B cell (primary cell): ENCODE measurements around the gene FFAR3. TPM values are rescaled to one million over a fixed set of nuclear protein-coding genes. Genes with fewer than 3 reads are reported as not detected.

ENCODE experiments used
- ATAC-seq: fragments of 200-7000 bp; cut with Tn5 transposase; one replicate; pipeline ENCODE4 v1.10.0; 2021; ENCODE audit warnings: low read depth, mild to moderate bottlenecking, moderate number of reproducible peaks, moderate library complexity
- CTCF ChIA-PET: fragments of 350-600 bp; sonication (Branson Sonifier 250); formaldehyde crosslinking; loops from one replicate; lab custom pipeline; 2021; ENCODE audit warnings: antibody characterized with exemption, inconsistent platforms; lab: Charles Lee
- POLR2A ChIA-PET: fragments of 350-600 bp; sonication (Branson Sonifier 250); formaldehyde crosslinking; loops from one replicate; lab custom pipeline; 2021; ENCODE audit warnings: antibody characterized with exemption; lab: Charles Lee
- DNase-seq: peaks from one replicate; pipeline ENCODE4 v3.0.0; 2013
- H2AFZ ChIP-seq: 2 replicates; pipeline ENCODE4 v1.6.1; 2012; ENCODE audit warnings: mild to moderate bottlenecking, low read depth, low read length; ENCODE audit not compliant: insufficient read depth, poor library complexity, severe bottlenecking
- H3K27ac ChIP-seq, 2 donors: 1 replicate in 1 of 2; 2 replicates in 1 of 2; pipeline ENCODE4 v1.5.1; 2012 to 2013; ENCODE audit warnings: low read length in 2 of 2, mild to moderate bottlenecking in 2 of 2, moderate library complexity in 1 of 2
- H3K27me3 ChIP-seq, 4 experiments: fragments of 200-600 bp in 1 of 4; sonication (generic) in 1 of 4; replicated peaks in 1 of 4; 1 replicate in 2 of 4; 2 replicates in 2 of 4; pipeline versions ENCODE4 v1.6.1 to v1.7.0; 2013 to 2016; ENCODE audit warnings: low read length in 3 of 4, mild to moderate bottlenecking in 2 of 4, mixed read lengths in 1 of 4, moderate library complexity in 1 of 4; ENCODE audit not compliant: insufficient read depth in 4 of 4, control insufficient read depth in 3 of 4; ENCODE audit errors: control extremely low read depth in 1 of 4
- H3K36me3 ChIP-seq, 2 experiments: replicated peaks in 1 of 2; 1 replicate in 1 of 2; 2 replicates in 1 of 2; pipeline versions ENCODE4 v1.6.1 to v1.7.1; 2013; ENCODE audit warnings: low read length in 1 of 2; ENCODE audit not compliant: insufficient read depth in 2 of 2, control insufficient read depth in 1 of 2; ENCODE audit errors: control extremely low read depth in 1 of 2, extremely low read depth in 1 of 2
- H3K4me1 ChIP-seq, 2 donors: fragments of 200-600 bp in 1 of 2; sonication (generic) in 1 of 2; 1 replicate in 1 of 2; 2 replicates in 1 of 2; pipeline versions ENCODE4 v1.5.1 to v1.6.1; 2013 to 2017; ENCODE audit warnings: low read length in 2 of 2; ENCODE audit not compliant: control insufficient read depth in 2 of 2, insufficient read depth in 2 of 2
- H3K4me2 ChIP-seq: replicated peaks from 2 replicates; pipeline ENCODE3; 2012; ENCODE audit warnings: mild to moderate bottlenecking, low read depth, low read length; ENCODE audit not compliant: poor library complexity, severe bottlenecking
- H3K4me3 ChIP-seq, 5 experiments: fragments of 200-600 bp in 1 of 5; sonication (generic) in 1 of 5; 1 replicate in 3 of 5; 2 replicates in 2 of 5; pipeline versions ENCODE4 v1.5.1 to v1.7.0; 2011 to 2016; ENCODE audit warnings: low read length in 4 of 5, mild to moderate bottlenecking in 4 of 5, low read depth in 2 of 5, control low read depth in 1 of 5, moderate library complexity in 1 of 5; ENCODE audit not compliant: insufficient read depth in 1 of 5; ENCODE audit errors: control extremely low read depth in 1 of 5, extremely low read depth in 1 of 5
- H3K79me2 ChIP-seq: fragments of 200-600 bp; sonication (generic); one replicate; pipeline ENCODE4 v1.6.0; 2016; ENCODE audit warnings: low read length; ENCODE audit not compliant: control insufficient read depth, insufficient read depth
- H3K9ac ChIP-seq: fragments of 200-600 bp; sonication (generic); 2 replicates; pipeline ENCODE4 v1.6.1; 2017; ENCODE audit warnings: mild to moderate bottlenecking, low read length, moderate library complexity
- H3K9me3 ChIP-seq, 3 donors: one replicate each; pipeline versions ENCODE4 v1.6.1 to v1.7.1; 2013; ENCODE audit warnings: low read length in 2 of 3; ENCODE audit not compliant: control insufficient read depth in 2 of 3, insufficient read depth in 1 of 3; ENCODE audit errors: control extremely low read depth in 1 of 3
- H4K20me1 ChIP-seq: 2 replicates; pipeline ENCODE4 v1.6.0; 2012; ENCODE audit warnings: mild to moderate bottlenecking, low read length; ENCODE audit not compliant: insufficient read depth, control insufficient read depth, poor library complexity, severe bottlenecking
- H3K27ac Mint-ChIP-seq: one replicate; pipeline ENCODE4 v1.8.0; 2021; ENCODE audit warnings: mixed read lengths
- H3K27me3 Mint-ChIP-seq: one replicate; pipeline ENCODE4 v1.8.0; 2021; ENCODE audit warnings: mixed read lengths
- H3K4me1 Mint-ChIP-seq: one replicate; pipeline ENCODE4 v1.8.0; 2021; ENCODE audit warnings: mixed read lengths
- H3K4me3 Mint-ChIP-seq: one replicate; pipeline ENCODE4 v1.8.0; 2021; ENCODE audit warnings: mixed read lengths
- H3K9me3 Mint-ChIP-seq: one replicate; pipeline ENCODE4 v1.8.0; 2022; ENCODE audit warnings: mixed read lengths; ENCODE audit not compliant: insufficient read depth
- EZH2 ChIP-seq: IDR thresholded peaks from 2 replicates; pipeline ENCODE4 v1.6.1; 2012; ENCODE audit warnings: borderline replicate concordance, low read depth, mild to moderate bottlenecking, moderate library complexity, low read length; ENCODE audit not compliant: insufficient read depth, poor library complexity, severe bottlenecking
- WGBS: methylation state at CpG from one replicate; pipeline ENCODE4 v1.1.5; 2013; ENCODE audit warnings: missing lambda C conversion rate; ENCODE audit not compliant: insufficient coverage; 5-methylcytosine and 5-hydroxymethylcytosine counted together
- intact Hi-C: fragments of 100-400 bp; cut with micrococcal nuclease; formaldehyde crosslinking; loops from one replicate; pipeline ENCODE4 v1.10.0; 2022
- polyA plus RNA-seq: library from polyadenylated mRNA; depleted of rRNA; stranded (reverse); fragments of >200 nt; gene quantifications from 2 replicates; pipeline ENCODE4 v1.2.3, GENCODE V29; 2012
- total RNA-seq, 2 donors: library from RNA; stranded (reverse); fragments of 120-200 nt in 1 of 2; gene quantifications; 1 replicate in 1 of 2; 2 replicates in 1 of 2; pipeline versions ENCODE4 v1.2.3 to v1.2.4, GENCODE V29; 2013 to 2022
- TF ChIP-seq, protein P1 (sequence below): fragments of 200-600 bp; IDR thresholded peaks from one replicate; pipeline ENCODE4 v1.8.0; 2022; ENCODE audit warnings: antibody characterized with exemption, mild to moderate bottlenecking

The FFAR3 gene
- total and polyA plus RNA-seq, 2 donors (not counting 1 experiment from before 2014, with no cell fraction given) = 0.63 TPM; not detected in 1

DNA sequence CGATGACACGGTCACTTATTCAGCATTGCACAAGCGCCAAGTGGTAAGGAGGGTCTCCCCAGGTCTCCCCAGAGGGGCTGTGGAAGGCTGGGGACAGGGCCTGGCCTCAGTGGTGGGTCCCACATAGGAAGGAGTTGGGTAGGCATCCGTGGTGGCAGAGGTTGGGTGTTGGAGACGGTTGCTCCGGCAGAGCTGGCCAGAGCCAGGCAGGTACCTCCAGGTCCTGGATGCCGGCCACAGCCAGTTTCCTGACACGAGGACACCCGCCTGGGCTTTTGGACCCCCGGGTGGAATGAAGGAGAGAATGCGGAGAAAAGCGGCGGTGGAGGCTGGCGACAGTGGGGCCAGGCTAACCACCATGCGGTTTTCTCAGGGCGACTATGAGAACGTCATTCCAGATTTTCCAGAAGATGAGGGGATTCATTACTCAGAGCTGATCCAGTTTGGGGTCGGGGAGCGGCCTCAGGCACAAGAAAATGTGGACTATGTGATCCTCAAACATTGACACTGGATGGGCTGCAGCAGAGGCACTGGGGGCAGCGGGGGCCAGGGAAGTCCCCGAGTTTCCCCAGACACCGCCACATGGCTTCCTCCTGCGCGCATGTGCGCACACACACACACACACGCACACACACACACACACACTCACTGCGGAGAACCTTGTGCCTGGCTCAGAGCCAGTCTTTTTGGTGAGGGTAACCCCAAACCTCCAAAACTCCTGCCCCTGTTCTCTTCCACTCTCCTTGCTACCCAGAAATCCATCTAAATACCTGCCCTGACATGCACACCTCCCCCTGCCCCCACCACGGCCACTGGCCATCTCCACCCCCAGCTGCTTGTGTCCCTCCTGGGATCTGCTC, 11.8 kb upstream of the FFAR3 start:
- Histone ChIP-seq H3K9ac (peak overlapping the region; percentile 6), H3K4me1 (peaks cover 79 to 94% of the 10 kb centered on the region in 2 donors), H4K20me1 (peaks cover 49% of the 10 kb centered on the region), H3K36me3 (peaks cover 2 to 54% of the 10 kb centered on the region in 2 experiments), H3K27ac (peak overlapping the region; percentile 91 to 92), H2AFZ (no peak overlapping the region), H3K9me3 (peaks cover 0 to 10% (median 0%) of the 10 kb centered on the region in 3 donors), H3K4me3 (peak overlapping the region in 1 of 5 experiments; percentile 12), H3K27me3 (no peaks in the 10 kb centered on the region), H3K79me2 (no peaks in the 10 kb centered on the region), H3K4me2 (peak overlapping the region; percentile 65)
- no peak for TF ChIP-seq EZH2
- DNase-seq (peak; percentile 91), ATAC-seq (peak; percentile 65)
- peaks cover 83% of the 10 kb centered on the region for H3K4me1 Mint-ChIP-seq
- peak overlapping the region; percentile 96 for H3K27ac Mint-ChIP-seq
- ChIA-PET POLR2A (interaction anchor here (0.7 to 3.2 kb wide), 12 partner anchors 9 to 149 kb away, joined by 3 to 12 read pairs (median 4); partner anchors contain the start of gene CD22), CTCF (interaction anchor here (1.0 to 13.5 kb wide), 13 partner anchors 10 to 149 kb away, joined by 3 to 234 read pairs (median 6); partner anchors contain the start of gene USF2)
- 46% methylated on average over 26 of the region's 28 CpGs for WGBS
- intact Hi-C loops = loop anchor here (1.0 to 10.0 kb wide), 7 partner anchors 16 to 368 kb away; partner anchors contain the start of genes HAMP and KMT2B
- no peaks in the 10 kb centered on the region for H3K27me3 Mint-ChIP-seq
- no peaks in the 10 kb centered on the region for H3K9me3 Mint-ChIP-seq
- H3K4me3 Mint-ChIP-seq = peak overlapping the region; percentile 82

DNA sequence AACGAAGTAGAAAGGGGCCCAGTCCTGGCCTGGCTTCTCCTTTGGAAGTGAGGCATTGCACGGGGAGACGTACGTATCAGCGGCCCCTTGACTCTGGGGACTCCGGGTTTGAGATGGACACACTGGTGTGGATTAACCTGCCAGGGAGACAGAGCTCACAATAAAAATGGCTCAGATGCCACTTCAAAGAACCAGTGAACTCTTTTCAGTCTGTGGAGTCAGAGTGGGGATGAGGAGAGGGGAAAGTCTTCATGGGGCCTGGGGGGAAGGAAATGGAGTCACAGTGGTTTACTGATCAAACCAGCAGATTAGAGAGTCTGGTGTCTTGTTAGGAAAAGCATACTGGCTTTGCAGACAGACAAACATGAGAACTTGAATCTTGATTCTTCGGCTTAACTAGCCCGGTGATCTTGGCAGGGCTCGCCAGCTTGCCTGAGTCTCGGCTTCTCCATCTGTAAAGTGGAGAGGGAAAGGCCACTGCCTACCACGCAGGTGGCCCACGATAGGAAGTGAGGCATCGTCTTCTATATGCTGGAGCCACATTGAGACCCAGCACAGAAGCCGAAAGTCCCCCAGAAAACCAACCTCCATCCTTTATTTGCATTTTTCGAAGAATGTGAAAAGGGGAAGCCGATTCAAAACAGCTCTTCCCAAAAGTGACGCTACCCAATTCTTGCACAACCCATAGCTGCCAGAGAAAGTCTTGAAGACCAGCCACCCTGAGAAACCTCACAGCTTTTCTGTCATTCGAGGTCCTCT, 10.9 kb upstream of the FFAR3 start, which contains the start of gene FFAR1:
FFAR1 (plus strand) TSS at position 732 of the 759 bp plus-strand sequence. CDS start 3,650 bp downstream, outside the sequence.
- peaks cover 40% of the 10 kb centered on the region for H4K20me1 ChIP-seq
- POLR2A ChIA-PET = interaction anchor here (0.5 to 3.1 kb wide), 17 partner anchors 10 to 206 kb away, joined by 3 to 12 read pairs (median 4); partner anchors contain the start of gene CD22
- Mint-ChIP-seq H3K27ac (peak within 1 kb of the TSS; percentile 96), H3K9me3 (no peaks in the 10 kb centered on the region), H3K4me3 (peak within 1 kb of the TSS; percentile 82), H3K4me1 (peaks cover 75% of the 10 kb centered on the region), H3K27me3 (no peaks in the 10 kb centered on the region)
- H2AFZ ChIP-seq = no peak within 1 kb of the TSS
- intact Hi-C loops = loop anchor here (1.0 to 10.0 kb wide), 7 partner anchors 17 to 367 kb away; partner anchors contain the start of genes HAMP and KMT2B
- CTCF ChIA-PET = interaction anchor here (0.7 to 13.5 kb wide), 18 partner anchors 9 to 201 kb away, joined by 3 to 234 read pairs (median 6); partner anchors contain the start of gene USF2
- H3K9me3 ChIP-seq = peaks cover 0 to 10% (median 0%) of the 10 kb centered on the region in 3 donors
- H3K27me3 ChIP-seq = no peaks in the 10 kb centered on the region
- whole genome bisulfite sequencing = 15% methylated on average over 17 of the region's 18 CpGs
- H3K36me3 ChIP-seq = peaks cover 0 to 44% of the 10 kb centered on the region in 2 experiments
- no peaks in the 10 kb centered on the region for H3K79me2 ChIP-seq
- DNase-seq (peak; percentile 93), ATAC-seq (peak; percentile 62)
- peak within 1 kb of the TSS; percentile 6 for H3K9ac ChIP-seq
- peak within 1 kb of the TSS; percentile 91 to 92 for H3K27ac ChIP-seq
- H3K4me2 ChIP-seq = peak within 1 kb of the TSS; percentile 65
- peak within 1 kb of the TSS in 3 of 5 experiments; percentile 12 to 18 (median 17) for H3K4me3 ChIP-seq
- H3K4me1 ChIP-seq = peaks cover 72 to 87% of the 10 kb centered on the region in 2 donors
- TF ChIP-seq, protein P1, sequence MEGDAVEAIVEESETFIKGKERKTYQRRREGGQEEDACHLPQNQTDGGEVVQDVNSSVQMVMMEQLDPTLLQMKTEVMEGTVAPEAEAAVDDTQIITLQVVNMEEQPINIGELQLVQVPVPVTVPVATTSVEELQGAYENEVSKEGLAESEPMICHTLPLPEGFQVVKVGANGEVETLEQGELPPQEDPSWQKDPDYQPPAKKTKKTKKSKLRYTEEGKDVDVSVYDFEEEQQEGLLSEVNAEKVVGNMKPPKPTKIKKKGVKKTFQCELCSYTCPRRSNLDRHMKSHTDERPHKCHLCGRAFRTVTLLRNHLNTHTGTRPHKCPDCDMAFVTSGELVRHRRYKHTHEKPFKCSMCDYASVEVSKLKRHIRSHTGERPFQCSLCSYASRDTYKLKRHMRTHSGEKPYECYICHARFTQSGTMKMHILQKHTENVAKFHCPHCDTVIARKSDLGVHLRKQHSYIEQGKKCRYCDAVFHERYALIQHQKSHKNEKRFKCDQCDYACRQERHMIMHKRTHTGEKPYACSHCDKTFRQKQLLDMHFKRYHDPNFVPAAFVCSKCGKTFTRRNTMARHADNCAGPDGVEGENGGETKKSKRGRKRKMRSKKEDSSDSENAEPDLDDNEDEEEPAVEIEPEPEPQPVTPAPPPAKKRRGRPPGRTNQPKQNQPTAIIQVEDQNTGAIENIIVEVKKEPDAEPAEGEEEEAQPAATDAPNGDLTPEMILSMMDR = no peak
- no peak for TF ChIP-seq EZH2
